ENCODE measurements around the gene POLDIP3. TPM values are rescaled to one million over a fixed set of nuclear protein-coding genes. Genes with fewer than 3 reads are reported as not detected.
"Not testable (repeated sequence)": the region's sequence is repeated elsewhere in the genome, so short reads cannot be mapped to it uniquely, and the experiment has no call there.

The POLDIP3 gene
- total RNA-seq, 1 donor from 2014 or later = 20.8 TPM

DNA sequence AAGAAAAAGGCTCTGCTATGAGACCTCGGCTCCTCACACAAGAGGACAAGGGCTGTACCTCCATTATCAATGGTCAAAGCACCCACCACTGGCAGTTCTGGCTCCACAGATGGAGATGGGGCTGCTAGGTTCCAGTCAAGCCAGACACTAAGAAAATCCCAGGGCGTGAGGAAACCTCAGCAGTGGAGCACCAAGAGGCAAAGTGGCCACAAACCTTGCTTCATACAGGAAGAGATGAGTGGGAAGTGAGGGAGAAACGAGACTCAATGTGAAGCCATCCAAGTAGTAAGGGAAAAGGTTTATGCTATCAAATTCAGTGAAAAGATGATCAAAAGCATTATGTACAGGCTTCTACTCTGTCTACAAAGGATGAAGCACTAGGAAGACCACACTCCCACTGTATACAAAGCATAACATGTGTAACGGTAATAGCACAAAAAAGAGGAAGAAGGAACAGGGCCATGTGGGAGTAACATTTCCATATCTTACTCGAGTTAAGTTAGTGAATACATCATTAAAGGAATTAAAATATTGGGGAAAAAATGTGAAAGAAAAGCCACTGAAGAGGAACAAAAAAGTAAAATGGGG, 27.0 kb downstream of the POLDIP3 start:
- DNase-seq (ENCODE audit: low spot score) (no peak), ATAC-seq (no peak)

DNA sequence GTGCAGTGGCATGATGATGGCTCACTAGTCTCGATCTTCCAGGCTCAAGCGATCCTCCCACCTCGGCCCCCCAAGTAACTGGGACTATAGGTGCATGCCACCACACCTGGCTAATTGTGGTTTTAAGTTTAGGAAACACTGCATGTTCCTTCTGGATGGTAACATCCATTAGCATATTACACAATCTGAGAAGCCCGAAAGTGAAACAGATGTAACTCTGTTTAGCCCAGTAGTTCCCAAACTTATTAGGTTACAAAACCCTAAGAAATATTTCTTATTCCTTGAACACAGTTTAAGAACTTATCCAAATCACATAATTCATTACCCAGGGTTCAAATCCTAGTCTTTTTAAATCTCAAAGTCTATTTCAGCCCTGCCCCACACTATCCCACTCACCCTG, 28.3 kb downstream of the POLDIP3 start:
- ATAC-seq (no peak), DNase-seq (ENCODE audit: low spot score) (no peak)

GRCh38 chr22:42585096-42585495, 29.6 kb downstream of the POLDIP3 start:
- no peak for ATAC-seq
- DNase-seq (ENCODE audit: low spot score) = no peak

- ATAC-seq (no peak), DNase-seq (ENCODE audit: low spot score) (no peak)
Measured at GRCh38 chr22:42584364-42584940, 30.2 kb downstream of the POLDIP3 start.

DNA sequence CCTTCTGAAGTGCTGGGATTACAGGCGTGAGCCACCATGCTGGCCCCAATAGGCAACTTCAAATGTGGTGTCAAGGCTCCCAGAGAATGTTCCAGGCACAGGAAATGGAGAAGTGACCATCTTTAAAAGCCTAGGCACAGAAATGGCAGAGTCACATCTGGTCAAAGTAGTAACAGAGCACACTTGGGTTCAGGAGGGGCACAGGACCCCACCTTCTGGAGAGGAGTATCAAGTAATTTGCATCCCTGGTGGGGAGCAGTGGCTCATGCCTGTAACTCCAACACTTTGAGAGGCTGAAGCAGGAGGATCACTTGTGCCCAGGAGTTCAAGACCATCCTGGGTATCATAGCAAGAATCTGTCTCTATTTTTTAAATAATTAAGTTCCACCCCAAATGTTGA, 31.7 kb downstream of the POLDIP3 start:
- no peak for DNase-seq (ENCODE audit: low spot score)

GRCh38 chr22:42581762-42582716, 32.6 kb downstream of the POLDIP3 start:
- DNase-seq (ENCODE audit: low spot score) = peak; percentile 71
- ATAC-seq = peak; percentile 92

More for the DNA sequence above, 31.7 kb downstream of the POLDIP3 start:
- no peak for ATAC-seq

DNA sequence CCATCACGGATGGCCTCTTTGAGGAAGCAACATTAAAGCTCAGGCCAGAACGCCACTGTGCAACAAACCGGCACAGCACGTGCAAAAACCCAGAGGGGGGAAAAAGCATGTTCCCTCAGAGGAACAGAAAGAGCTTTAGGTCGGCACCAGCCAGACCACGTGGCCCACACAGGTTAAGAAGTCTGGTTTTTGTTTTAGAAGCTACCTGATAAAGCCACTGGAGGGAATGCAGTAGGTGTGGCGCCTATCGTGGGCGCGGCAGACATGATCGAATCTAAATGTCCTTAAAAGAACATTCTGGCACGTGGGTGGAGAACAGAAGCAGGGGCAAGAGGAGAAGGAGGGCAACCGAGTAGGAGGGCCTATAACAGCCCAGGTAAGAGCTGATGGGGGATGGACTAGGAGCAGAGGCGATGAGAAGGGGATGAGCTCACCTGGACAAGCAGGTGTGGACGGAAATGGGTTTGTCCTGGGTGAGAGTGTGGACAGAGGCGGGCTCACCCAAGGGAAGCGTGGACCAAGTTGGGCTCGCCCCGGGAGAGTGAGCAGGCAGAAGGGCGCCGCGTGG, 33.4 kb downstream of the POLDIP3 start:
- ATAC-seq = peak; percentile 42
- not testable (repeated sequence) for DNase-seq (ENCODE audit: low spot score)

DNA sequence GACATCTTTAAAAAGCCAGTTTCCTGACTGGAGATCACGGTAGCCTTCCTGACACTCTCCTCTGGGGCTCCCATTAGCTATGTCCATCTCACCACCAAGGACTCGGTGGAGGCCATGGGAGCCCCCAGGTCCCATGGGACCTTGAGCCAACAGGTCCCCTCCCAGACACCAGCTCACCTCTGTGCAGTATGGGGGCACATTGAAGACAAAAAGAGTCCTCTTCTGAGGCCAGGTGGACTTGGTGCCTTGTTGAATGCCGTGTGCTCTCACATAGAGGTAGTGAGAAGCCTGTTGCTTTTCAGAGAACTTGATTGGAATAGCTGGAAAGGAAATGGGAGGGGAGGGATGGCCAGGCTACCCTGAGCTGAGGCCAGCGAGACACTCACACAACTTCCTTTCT, 34.6 kb downstream of the POLDIP3 start:
- DNase-seq (ENCODE audit: low spot score); ATAC-seq: not testable (repeated sequence)

DNA sequence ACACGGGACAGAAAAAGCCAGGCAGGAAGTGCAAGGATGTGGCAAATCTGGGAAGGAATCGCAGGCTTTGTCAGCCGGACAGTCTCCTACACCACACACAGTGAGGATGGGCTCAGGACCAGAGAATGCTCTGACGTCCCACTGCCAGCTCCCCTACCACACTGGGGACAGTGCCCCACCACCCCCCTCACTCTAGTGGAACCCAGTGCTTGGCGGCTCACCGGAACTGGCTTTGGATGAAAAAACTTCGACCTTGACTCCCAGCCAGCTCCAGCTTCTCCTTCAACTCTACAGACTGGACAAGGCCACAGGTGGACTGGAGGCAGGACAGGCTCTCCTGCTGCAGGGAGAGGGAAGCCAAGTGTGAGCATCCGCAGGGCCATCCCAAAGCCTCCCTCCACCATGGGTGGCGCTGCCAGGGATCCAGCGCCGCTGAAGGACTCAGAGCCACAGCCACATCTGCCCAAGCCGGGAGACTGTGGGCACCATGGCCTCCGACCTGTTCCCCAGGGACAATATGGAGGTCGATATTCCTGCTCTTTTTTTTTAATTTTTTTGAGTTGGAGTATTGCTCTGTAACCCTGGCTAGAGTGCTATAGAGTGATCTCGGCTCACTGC, 37.0 kb downstream of the POLDIP3 start:
- DNase-seq (ENCODE audit: low spot score) (no peak), ATAC-seq (no peak)

DNA sequence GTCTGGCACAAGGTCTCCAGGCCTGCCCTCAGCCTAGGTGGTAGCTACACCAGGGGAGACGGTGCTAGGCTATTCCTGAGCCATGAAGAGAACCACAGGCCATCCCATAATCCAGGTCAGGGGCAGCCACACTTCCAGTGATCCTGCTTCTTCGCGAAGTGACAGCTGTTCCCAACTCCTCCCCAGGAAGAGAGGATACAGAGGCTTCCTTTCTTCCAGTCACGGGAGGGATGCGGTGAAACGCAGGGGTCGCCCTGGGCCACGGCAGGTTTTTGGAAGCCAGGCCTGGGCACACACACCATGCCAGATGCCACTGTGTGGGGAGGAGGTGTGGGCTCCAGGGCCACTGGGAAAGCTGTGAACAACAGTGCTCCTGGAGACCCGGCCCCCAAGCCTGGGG, 37.5 kb downstream of the POLDIP3 start:
- not testable (repeated sequence) for DNase-seq (ENCODE audit: low spot score); ATAC-seq

DNA sequence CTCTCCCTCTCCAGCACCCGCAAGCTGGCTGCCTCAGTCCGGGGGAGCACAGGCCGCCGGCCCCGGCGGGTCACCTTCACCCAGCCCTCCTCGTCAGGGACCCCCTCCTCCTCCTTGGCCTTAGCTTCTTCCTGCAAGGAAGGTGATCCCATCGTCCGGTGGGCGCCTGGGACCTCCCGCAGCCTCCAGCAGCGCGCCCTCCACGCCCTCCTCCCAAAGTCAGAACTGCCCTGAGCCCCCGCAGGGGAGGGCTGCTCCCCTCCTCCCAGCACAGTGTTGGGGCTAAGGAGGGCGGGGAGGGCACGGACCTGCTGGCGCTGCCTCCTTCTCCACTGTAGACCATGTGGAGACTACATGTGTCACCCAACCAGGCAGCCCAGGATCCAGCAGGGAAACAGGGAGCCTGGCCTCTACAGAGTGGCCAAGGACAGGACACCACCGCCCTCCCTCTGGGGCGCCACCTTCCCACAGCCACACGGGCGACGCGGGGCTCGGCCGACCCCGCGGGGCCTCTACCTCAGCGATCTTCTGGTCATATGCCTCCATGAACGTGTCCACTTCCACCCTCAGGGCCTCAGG, 38.6 kb downstream of the POLDIP3 start:
- DNase-seq (ENCODE audit: low spot score); ATAC-seq: not testable (repeated sequence)

GRCh38 chr22:42574468-42574867, 40.2 kb downstream of the POLDIP3 start:
- ATAC-seq; DNase-seq (ENCODE audit: low spot score): not testable (repeated sequence)

DNA sequence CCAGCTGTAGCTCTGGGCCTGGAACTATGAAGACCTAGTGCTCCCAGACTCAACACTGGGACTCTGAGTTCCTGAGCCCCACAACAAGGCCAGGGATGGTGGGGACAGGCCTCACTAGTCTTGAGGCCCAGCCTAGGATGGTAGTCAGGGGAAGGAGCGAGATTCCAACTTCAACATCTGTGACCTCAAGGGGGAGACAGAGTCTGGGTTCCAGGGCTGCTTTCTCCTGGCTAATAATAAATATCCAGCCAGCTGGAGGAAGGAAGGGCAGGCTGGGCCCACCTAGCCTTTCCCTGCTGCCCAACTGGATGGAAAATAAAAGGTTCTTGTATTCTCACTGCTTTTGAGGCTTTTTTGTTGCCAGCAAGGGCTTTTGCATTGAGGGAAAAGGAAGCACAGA, 40.6 kb downstream of the POLDIP3 start:
- peak; percentile 8 for ATAC-seq

GRCh38 chr22:42571068-42571467, 43.6 kb downstream of the POLDIP3 start:
- ATAC-seq; DNase-seq (ENCODE audit: low spot score): not testable (repeated sequence)

More for the DNA sequence above, 40.6 kb downstream of the POLDIP3 start:
- not testable (repeated sequence) for DNase-seq (ENCODE audit: low spot score)

- not testable (repeated sequence) for ATAC-seq; DNase-seq (ENCODE audit: low spot score)
Measured at GRCh38 chr22:42570580-42570979, 44.1 kb downstream of the POLDIP3 start.

DNA sequence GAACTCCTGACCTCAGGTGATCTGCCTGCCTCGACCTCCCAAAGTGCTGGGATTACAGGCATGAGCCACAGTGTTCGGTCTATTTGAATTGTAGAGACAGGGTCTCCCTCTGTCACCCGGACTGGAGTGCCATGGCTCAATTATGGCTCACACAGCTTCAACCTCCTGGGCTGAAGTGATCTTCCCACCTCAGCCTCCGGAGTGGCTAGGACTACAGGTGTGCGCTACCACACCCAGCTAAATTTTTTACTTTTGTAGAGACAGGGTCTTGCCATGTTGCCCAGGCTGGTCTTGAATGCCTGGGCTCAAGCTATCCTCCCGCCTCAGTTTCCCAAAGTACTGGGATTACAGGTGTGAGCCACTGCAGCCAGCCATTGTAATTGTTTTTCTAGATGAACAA, 46.7 kb downstream of the POLDIP3 start:
- not testable (repeated sequence) for DNase-seq (ENCODE audit: low spot score); ATAC-seq

DNA sequence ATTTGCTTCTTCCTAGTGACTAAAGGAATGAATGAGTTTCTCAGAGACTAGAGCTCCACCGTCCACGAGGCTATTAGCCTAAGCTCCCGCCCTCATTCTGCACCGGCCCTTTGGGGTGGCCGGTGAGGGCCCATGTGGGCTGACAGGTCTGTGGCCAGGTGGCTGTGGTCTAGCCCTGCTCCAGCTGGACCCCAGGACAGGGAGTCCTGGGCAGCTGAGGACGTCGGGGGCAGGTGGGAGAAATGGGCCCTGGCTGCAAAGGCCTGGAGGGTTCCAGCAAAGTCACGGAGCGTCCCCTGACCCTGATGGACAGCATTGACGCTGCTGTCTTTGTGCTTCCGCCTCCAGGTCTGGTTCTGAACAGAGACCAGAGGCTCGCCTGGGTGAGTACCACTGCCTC, 48.7 kb downstream of the POLDIP3 start:
- ATAC-seq = no peak

GRCh38 chr22:42564699-42565098, 50.0 kb downstream of the POLDIP3 start:
- DNase-seq (ENCODE audit: low spot score) (no peak), ATAC-seq (no peak)

More for the DNA sequence above, 48.7 kb downstream of the POLDIP3 start:
- no peak for DNase-seq (ENCODE audit: low spot score)

DNA sequence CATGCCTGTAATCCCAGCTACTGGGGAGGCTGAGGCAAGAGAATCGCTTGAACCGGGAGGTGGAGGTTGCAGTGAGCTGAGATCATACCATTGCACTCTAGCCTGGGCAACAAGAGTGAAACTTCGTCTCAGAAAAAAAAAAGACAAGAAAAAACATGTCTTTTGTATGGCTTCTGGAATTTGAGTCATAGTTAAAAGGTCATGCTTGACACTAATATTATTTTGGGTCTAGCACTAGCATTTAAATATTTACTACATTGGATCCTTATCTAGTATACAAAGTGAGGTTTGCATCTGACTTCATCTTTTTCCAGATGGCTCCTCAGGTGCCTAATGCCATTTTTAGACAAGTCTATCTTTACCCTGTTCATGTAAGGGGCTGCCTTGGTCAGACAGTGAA, 50.7 kb downstream of the POLDIP3 start:
- not testable (repeated sequence) for DNase-seq (ENCODE audit: low spot score); ATAC-seq

GRCh38 chr22:42562684-42563083, 52.0 kb downstream of the POLDIP3 start:
- DNase-seq (ENCODE audit: low spot score) (no peak), ATAC-seq (no peak)
